Measurements from ENCODE around the gene TRIM36. TPM values are rescaled to one million over a fixed set of nuclear protein-coding genes. Genes with fewer than 3 reads are reported as not detected.

The TRIM36 gene
- total and polyA plus RNA-seq, 2 of the 8 experiments (the other 6 are each of a cell fraction or from before 2014, with no cell fraction given), result 8.5 to 14.1 TPM

DNA sequence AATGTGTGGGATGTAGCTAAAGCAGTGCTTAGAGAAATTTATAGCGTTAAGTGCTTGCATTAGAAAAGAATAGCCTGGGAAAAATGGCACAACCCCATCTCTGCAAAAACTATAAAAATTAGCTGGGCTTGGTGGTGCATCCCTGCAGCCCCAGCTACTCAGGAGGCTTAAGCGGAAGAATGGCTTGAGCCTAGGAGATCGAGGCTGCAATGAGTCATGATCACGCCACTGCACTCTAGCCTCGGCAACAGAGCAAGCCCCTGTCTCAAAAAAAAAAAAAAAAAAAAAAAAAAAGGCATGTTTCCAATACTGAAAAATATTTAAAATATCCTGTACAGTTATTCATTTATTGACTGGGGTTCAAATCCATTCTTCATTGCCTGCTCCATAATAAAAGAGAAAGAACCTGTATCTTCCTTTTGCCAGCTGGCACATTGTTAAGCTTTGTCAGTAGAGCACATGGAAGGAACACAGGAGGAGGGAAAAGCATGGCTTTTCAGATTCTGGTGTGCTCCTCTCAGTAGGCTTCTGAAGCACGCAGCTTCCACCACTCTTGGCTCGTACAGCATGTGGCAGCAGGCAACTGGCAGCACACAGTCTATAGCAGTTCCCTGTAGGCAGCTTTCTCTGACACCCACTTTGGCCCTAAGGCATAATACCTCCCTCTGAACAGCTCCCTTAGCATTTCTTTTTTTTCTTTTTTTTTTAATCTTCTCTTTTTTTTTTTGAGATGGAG is 73.5 kb downstream of the TRIM36 start:
- Histone ChIP-seq H3K4ac (replicated peaks; ENCODE audit: insufficient read length, low read depth, low read length) (no peak overlapping the region), H3K79me1 (ENCODE audit: low read depth, low read length) (no peaks in the 10 kb centered on the region), H2AFZ (ENCODE audit: low read length) (peak overlapping the region; percentile 99), H3K18ac (ENCODE audit: extremely low read depth, low read length) (no peak overlapping the region), H2BK12ac (ENCODE audit: low read depth, low read length) (no peak overlapping the region), H3K79me2 (ENCODE audit: control insufficient read depth in 1 of 2, insufficient read depth in 2 of 2, low read length in 2 of 2) (no peaks in the 10 kb centered on the region), H3K4me3 (ENCODE audit: extremely low read depth in 1 of 4, insufficient read depth in 2 of 4, low read depth in 3 of 4, low read length in 4 of 4) (no peak overlapping the region), H3K27me3 (replicated peaks in 1 of 4; ENCODE audit: control insufficient read depth in 3 of 4, extremely low read depth in 1 of 4, insufficient read depth in 3 of 4, low read length in 3 of 4) (no peaks in the 10 kb centered on the region), H4K91ac (replicated peaks; ENCODE audit: insufficient read length, low read length) (peak overlapping the region; percentile 45), H3K23me2 (ENCODE audit: low read depth, low read length) (no peaks in the 10 kb centered on the region), H3K23ac (ENCODE audit: insufficient read length) (no peak overlapping the region), H3K14ac (ENCODE audit: insufficient read length) (no peak overlapping the region), H3K27ac (ENCODE audit: low read depth, low read length) (no peak overlapping the region), H3K4me1 (replicated peaks in 1 of 4; ENCODE audit: control insufficient read depth in 3 of 4, insufficient read depth in 4 of 4, low read length in 3 of 4) (peaks cover 0 to 5% (median 1%) of the 10 kb centered on the region in 4 experiments; a peak in 4 of 7 replicates), H4K8ac (ENCODE audit: extremely low read depth, insufficient read depth, low read length) (no peak overlapping the region), H2BK15ac (ENCODE audit: low read length) (no peak overlapping the region), H2BK5ac (ENCODE audit: low read depth, low read length) (no peak overlapping the region), H3K9me3 (ENCODE audit: insufficient read depth in 2 of 2, low read depth in 1 of 2, low read length in 1 of 2) (no peaks in the 10 kb centered on the region), H3K56ac (replicated peaks; ENCODE audit: insufficient read length, low read depth, low read length) (no peak overlapping the region), H3K9ac (replicated peaks in 1 of 4; ENCODE audit: extremely low read depth in 1 of 4, low read depth in 3 of 4, low read length in 3 of 4) (no peak overlapping the region), H3K36me3 (ENCODE audit: control insufficient read depth in 2 of 4, insufficient read depth in 4 of 4, low read length in 3 of 4) (no peaks in the 10 kb centered on the region), H2BK120ac (replicated peaks; ENCODE audit: low read depth, low read length) (no peak overlapping the region), H2BK20ac (ENCODE audit: low read length) (no peak overlapping the region), H4K20me1 (replicated peaks in 1 of 2; ENCODE audit: control insufficient read depth in 1 of 2, insufficient read depth in 2 of 2, low read length in 2 of 2) (no peaks in the 10 kb centered on the region), H2AK5ac (ENCODE audit: low read depth, low read length) (no peak overlapping the region), H3K4me2 (ENCODE audit: insufficient read depth in 1 of 2, low read depth in 2 of 2, low read length in 2 of 2) (no peak overlapping the region), H4K5ac (ENCODE audit: insufficient read length, low read depth, low read length) (no peak overlapping the region)
- FAIRE-seq (no peak), DNase-seq (ENCODE audit: low read depth in 1 of 2, low spot score in 2 of 2) (no peak)
- peak; percentile 73 for TF ChIP-seq MAX (IDR thresholded peaks at IDR 0.05)
- TF ChIP-seq GABPA (IDR thresholded peaks at IDR 0.05; ENCODE audit: borderline replicate concordance, insufficient read depth, low read length), result no peak
- peak; percentile 78 for TF ChIP-seq E2F6 (IDR thresholded peaks at IDR 0.05)
- POLR2A ChIA-PET (ENCODE audit: partially characterized antibody), result interaction anchor here (0.9 kb wide), 1 partner anchor 166 kb away, joined by 3 read pairs; no protein-coding TSS in a partner anchor
- WGBS, 2 experiments (ENCODE audit: extremely low coverage in 1 of 2, insufficient coverage in 1 of 2, insufficient read length in 1 of 2, insufficient replicate concordance in 2 of 2, low coverage in 1 of 2, low lambda C conversion rate in 2 of 2, missing lambda C conversion rate in 1 of 2), result 72% methylated on average over 6 of the region's 7 CpGs; no CpG with 5 or more reads in 1 of the 2 experiments
- CTCF ChIA-PET (ENCODE audit: partially characterized antibody), result interaction anchor here (0.5 to 2.5 kb wide), 17 partner anchors 9 to 916 kb away, joined by 3 to 7 read pairs (median 4); no protein-coding TSS in a partner anchor
